ENCODE data around the gene ZFY.
A peak's percentile ranks its signal among the peaks of the same experiment; 100 is the strongest.

DNA sequence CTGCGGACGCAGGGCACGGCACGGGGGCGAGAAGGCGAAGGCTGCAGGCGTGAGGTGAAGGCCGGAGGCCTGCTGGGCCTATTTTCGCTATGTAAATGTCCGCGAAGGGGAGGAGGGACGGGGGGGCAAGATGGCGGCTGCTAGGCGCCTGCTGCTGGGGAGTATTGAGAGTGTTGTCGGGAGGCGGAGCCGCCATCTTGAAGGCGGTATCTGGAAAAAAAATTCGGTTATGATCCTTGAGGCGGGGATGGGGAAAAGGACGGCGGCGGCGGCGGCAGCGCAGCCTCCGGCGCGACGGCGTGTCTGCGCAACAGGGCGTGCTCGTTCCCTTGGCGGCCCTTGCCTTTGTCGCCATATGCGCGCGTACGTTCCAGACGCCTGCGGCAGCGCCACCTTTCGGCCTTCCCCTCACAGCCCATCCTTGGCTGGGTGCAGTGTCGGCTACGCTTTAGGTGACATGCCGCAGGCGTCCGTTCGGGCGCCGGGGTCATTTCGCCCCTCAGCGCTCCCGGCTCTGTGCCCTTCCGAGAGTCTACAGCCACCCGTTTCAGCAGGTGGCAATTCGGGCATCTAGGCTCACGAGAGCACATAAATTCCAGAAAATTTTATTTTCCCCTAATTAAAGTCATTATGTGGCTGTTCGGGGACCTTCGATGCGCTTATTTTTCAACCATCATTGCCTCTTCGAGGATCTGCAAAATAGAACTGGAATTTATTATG is 695 bp downstream of the ZFY start:
- TF ChIP-seq SP1 (IDR thresholded peaks at IDR 0.05) = no peak
- TF ChIP-seq, protein P1, sequence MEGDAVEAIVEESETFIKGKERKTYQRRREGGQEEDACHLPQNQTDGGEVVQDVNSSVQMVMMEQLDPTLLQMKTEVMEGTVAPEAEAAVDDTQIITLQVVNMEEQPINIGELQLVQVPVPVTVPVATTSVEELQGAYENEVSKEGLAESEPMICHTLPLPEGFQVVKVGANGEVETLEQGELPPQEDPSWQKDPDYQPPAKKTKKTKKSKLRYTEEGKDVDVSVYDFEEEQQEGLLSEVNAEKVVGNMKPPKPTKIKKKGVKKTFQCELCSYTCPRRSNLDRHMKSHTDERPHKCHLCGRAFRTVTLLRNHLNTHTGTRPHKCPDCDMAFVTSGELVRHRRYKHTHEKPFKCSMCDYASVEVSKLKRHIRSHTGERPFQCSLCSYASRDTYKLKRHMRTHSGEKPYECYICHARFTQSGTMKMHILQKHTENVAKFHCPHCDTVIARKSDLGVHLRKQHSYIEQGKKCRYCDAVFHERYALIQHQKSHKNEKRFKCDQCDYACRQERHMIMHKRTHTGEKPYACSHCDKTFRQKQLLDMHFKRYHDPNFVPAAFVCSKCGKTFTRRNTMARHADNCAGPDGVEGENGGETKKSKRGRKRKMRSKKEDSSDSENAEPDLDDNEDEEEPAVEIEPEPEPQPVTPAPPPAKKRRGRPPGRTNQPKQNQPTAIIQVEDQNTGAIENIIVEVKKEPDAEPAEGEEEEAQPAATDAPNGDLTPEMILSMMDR (IDR thresholded peaks at IDR 0.05; ENCODE audit: low read depth, low read length, missing input control) = peak; percentile 51
- no peak for TF ChIP-seq TAF1 (conservative IDR thresholded peaks at IDR 0.05)
- no peak for TF ChIP-seq FOXA1 (IDR thresholded peaks at IDR 0.05)
- TF ChIP-seq, protein P2, sequence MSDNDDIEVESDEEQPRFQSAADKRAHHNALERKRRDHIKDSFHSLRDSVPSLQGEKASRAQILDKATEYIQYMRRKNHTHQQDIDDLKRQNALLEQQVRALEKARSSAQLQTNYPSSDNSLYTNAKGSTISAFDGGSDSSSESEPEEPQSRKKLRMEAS (IDR thresholded peaks at IDR 0.05) = peak; percentile 42
- no peak for TF ChIP-seq JUND (IDR thresholded peaks at IDR 0.05)
- TF ChIP-seq, protein P3, sequence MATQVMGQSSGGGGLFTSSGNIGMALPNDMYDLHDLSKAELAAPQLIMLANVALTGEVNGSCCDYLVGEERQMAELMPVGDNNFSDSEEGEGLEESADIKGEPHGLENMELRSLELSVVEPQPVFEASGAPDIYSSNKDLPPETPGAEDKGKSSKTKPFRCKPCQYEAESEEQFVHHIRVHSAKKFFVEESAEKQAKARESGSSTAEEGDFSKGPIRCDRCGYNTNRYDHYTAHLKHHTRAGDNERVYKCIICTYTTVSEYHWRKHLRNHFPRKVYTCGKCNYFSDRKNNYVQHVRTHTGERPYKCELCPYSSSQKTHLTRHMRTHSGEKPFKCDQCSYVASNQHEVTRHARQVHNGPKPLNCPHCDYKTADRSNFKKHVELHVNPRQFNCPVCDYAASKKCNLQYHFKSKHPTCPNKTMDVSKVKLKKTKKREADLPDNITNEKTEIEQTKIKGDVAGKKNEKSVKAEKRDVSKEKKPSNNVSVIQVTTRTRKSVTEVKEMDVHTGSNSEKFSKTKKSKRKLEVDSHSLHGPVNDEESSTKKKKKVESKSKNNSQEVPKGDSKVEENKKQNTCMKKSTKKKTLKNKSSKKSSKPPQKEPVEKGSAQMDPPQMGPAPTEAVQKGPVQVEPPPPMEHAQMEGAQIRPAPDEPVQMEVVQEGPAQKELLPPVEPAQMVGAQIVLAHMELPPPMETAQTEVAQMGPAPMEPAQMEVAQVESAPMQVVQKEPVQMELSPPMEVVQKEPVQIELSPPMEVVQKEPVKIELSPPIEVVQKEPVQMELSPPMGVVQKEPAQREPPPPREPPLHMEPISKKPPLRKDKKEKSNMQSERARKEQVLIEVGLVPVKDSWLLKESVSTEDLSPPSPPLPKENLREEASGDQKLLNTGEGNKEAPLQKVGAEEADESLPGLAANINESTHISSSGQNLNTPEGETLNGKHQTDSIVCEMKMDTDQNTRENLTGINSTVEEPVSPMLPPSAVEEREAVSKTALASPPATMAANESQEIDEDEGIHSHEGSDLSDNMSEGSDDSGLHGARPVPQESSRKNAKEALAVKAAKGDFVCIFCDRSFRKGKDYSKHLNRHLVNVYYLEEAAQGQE (IDR thresholded peaks at IDR 0.05) = peak; percentile 24
- TF ChIP-seq, protein P4, sequence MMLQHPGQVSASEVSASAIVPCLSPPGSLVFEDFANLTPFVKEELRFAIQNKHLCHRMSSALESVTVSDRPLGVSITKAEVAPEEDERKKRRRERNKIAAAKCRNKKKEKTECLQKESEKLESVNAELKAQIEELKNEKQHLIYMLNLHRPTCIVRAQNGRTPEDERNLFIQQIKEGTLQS (IDR thresholded peaks at IDR 0.05) = no peak
- peak; percentile 99 for TF ChIP-seq YY1 (IDR thresholded peaks at IDR 0.05)
- TF ChIP-seq GABPA (IDR thresholded peaks at IDR 0.05 in 1 of 2, conservative IDR thresholded peaks at IDR 0.05 in 1 of 2) = no peak
- TF ChIP-seq RAD21 (IDR thresholded peaks at IDR 0.05) = no peak

Data from liver (tissue), 3 donors.